Kidney (tissue), 22 donors: ENCODE data around the gene KRTAP8-1. TPM values are rescaled to one million over a fixed set of nuclear protein-coding genes. Genes with fewer than 3 reads are reported as not detected.

ENCODE experiments used
- DNase-seq, 5 donors: peaks; one replicate each; pipeline ENCODE4 v3.0.0-alpha.2; 2013 to 2020
- FAIRE-seq: peaks from 2 replicates; lab custom pipeline; 2012; peaks lifted over from hg19 to GRCh38; lab: Jason Lieb, UNC
- H3K27ac ChIP-seq, 2 donors: one replicate each; pipeline ENCODE4 v1.7.0; 2013; ENCODE audit warnings: low read depth in 2 of 2, low read length in 2 of 2, inconsistent platforms in 1 of 2
- H3K27me3 ChIP-seq: one replicate; pipeline ENCODE4 v1.7.1; 2013; ENCODE audit warnings: low read length, inconsistent platforms; ENCODE audit not compliant: control insufficient read depth, insufficient read depth
- H3K36me3 ChIP-seq, 3 donors: one replicate each; pipeline versions ENCODE4 v1.7.0 to v1.7.1; 2013; ENCODE audit warnings: low read length in 3 of 3, control low read depth in 1 of 3, inconsistent platforms in 1 of 3; ENCODE audit not compliant: insufficient read depth in 3 of 3, control insufficient read depth in 2 of 3
- H3K4me1 ChIP-seq, 3 donors: one replicate each; pipeline versions ENCODE4 v1.7.0 to v1.7.1; 2013; ENCODE audit warnings: low read length in 3 of 3, inconsistent platforms in 1 of 3, low read depth in 1 of 3; ENCODE audit not compliant: control insufficient read depth in 2 of 3, insufficient read depth in 2 of 3
- H3K4me3 ChIP-seq, 3 donors: one replicate each; pipeline versions ENCODE4 v1.7.0 to v1.8.1; 2013; ENCODE audit warnings: low read length in 3 of 3, control low read depth in 1 of 3, inconsistent platforms in 1 of 3
- H3K9ac ChIP-seq, 3 donors: one replicate each; pipeline versions ENCODE4 v1.7.0 to v1.7.1; 2013; ENCODE audit warnings: low read length in 3 of 3, control low read depth in 1 of 3, inconsistent platforms in 1 of 3
- H3K9me3 ChIP-seq, 3 donors: one replicate each; pipeline versions ENCODE4 v1.7.0 to v1.7.1; 2013; ENCODE audit warnings: low read length in 3 of 3, control low read depth in 1 of 3, inconsistent platforms in 1 of 3; ENCODE audit not compliant: control insufficient read depth in 2 of 3, insufficient read depth in 1 of 3
- intact Hi-C: fragments of 100-400 bp; cut with DNase I; formaldehyde crosslinking; loops from one replicate; pipeline ENCODE4 v1.11.1; 2022
- long read RNA-seq, 10 donors: library from polyadenylated mRNA in 1 of 10; unstranded in 1 of 10; transcript quantifications; one replicate each; pipeline ENCODE4 v2.0.0 and lab custom pipeline, GENCODE V29; 2021 to 2026
- polyA plus RNA-seq: library from polyadenylated mRNA; stranded (reverse); fragments of 350-450 nt; fragmentation: Illumina TruSeq; extraction: RNeasy Lipid Tissue Mini Kit (QIAGEN cat#74804); gene quantifications from one replicate; pipeline ENCODE4 v1.2.3, GENCODE V29; 2014; ENCODE audit warnings: low read depth, low replicate concordance; ENCODE audit not compliant: insufficient read depth
- total RNA-seq: library from RNA; stranded (reverse); fragmentation: NEBNext Ultra II Directional; extraction: Animal tissue kit (Norgen Biotek cat#: 25700); gene quantifications from one replicate; pipeline ENCODE4 v1.2.1, GENCODE V29; 2021
- TF ChIP-seq, protein P1 (sequence below): IDR thresholded peaks from 3 replicates; pipeline ENCODE4 v1.5.1; 2012; ENCODE audit warnings: mild to moderate bottlenecking, moderate library complexity, borderline replicate concordance; ENCODE audit not compliant: insufficient read depth; ENCODE audit errors: extremely low read depth
- donor health status: control.
- donor health status: control.
- donor health status: control.
- donor health status: control.
- donor health status: control.
- donor health status: DM: yes; HTN: yes; CAD: no.
- donor health status: Normal renal cell carcinoma (clear cell type).

Gene KRTAP8-1, protein sequence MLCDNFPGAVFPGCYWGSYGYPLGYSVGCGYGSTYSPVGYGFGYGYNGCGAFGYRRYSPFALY
- total RNA-seq (not detected), polyA plus RNA-seq (not detected)
- long read RNA-seq, donor 1, result 0 reads
- long read RNA-seq, donor 2, result 0 reads
- long read RNA-seq, donor 3, result 0 reads
- long read RNA-seq, donor 4, result 0 reads
- long read RNA-seq, donor 5, result 0 reads
- long read RNA-seq, donor 6, result 0 reads
- long read RNA-seq, donor 7, result 0 reads
- long read RNA-seq, donor 8, result 0 reads
- long read RNA-seq, donor 9, partial matches to known transcripts, result 0 of 1 reads
- long read RNA-seq, donor 9, other reads (novel, unspliced or antisense), result 0 of 1 reads
- long read RNA-seq, donor 10, result 0 reads

DNA sequence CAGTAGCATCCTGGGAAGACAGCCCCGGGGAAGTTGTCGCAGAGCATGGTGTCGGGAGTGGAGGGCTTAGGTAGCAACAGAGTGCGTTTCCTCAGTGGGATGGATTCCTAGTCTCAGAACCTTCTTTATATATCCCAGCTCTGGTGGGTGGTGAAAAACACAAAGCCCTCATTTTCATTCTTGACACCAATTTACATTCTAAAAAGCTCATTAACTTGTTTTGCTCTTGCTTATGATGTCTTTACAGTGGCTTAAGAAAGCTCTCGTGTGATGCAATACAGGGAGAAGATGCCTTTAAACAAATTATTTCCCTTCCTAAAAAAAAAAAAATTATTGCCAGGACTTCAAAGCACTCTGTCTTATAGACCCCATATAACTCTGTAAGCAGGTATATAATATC is at the start of gene KRTAP8-1:
Gene KRTAP8-1, minus strand, starts transcription at position 101 of the 400 bp plus-strand sequence. Its CDS starts 54 bp downstream, at position 47.
- TF ChIP-seq, protein P1, sequence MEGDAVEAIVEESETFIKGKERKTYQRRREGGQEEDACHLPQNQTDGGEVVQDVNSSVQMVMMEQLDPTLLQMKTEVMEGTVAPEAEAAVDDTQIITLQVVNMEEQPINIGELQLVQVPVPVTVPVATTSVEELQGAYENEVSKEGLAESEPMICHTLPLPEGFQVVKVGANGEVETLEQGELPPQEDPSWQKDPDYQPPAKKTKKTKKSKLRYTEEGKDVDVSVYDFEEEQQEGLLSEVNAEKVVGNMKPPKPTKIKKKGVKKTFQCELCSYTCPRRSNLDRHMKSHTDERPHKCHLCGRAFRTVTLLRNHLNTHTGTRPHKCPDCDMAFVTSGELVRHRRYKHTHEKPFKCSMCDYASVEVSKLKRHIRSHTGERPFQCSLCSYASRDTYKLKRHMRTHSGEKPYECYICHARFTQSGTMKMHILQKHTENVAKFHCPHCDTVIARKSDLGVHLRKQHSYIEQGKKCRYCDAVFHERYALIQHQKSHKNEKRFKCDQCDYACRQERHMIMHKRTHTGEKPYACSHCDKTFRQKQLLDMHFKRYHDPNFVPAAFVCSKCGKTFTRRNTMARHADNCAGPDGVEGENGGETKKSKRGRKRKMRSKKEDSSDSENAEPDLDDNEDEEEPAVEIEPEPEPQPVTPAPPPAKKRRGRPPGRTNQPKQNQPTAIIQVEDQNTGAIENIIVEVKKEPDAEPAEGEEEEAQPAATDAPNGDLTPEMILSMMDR, result no peak
- FAIRE-seq, result no peak
- H3K4me3 ChIP-seq, result no peak within 1 kb of the TSS
- no peaks in the 10 kb centered on the region for H3K4me1 ChIP-seq
- intact Hi-C loops, result no loop called here
- H3K27me3 ChIP-seq, result no peaks in the 10 kb centered on the region
- no peaks in the 10 kb centered on the region for H3K9me3 ChIP-seq
- no peak within 1 kb of the TSS for H3K9ac ChIP-seq
- no peak for DNase-seq
- no peaks in the 10 kb centered on the region for H3K36me3 ChIP-seq
- H3K27ac ChIP-seq, result no peak within 1 kb of the TSS

DNA sequence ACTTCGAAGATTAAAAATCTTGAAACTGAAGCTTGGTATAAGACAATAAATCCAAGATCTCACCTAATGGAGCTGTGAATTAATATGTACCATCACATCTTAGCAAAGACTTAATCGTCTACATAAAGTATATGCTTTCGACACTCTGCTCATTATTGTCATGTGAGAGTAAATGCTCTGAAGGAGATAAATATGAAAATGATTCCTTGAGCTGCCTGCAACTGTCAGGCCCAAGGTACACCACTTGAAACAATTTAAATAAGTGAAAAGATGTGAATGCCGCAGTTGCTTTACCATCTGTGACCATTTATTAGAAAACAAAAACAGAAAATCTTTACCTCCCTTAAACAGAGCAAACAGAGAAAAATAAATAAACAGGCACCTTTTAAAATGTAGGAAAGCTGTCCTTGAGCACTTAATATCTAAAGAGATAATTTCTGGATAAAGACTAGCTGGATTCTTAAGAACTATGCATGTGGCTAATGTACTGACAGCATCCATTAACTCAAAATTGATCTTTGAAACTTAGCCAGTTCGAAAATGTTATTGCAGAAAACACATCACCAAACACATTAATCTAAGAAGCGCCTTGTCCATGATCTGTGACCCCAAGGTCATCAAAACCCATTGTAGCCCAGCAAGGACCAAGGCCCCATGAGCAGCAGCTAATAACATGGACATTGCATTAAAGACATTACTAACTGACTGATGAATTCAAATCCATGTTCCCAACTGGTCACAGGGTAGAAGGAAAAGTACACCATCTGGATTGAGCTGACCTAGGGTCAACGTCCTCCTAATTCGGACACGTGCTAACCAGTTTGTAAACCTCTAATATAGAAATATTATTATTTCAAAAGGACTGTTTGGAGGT is 34.8 kb upstream of the KRTAP8-1 start:
- Histone ChIP-seq H3K27ac (no peak overlapping the region), H3K9ac (no peak overlapping the region), H3K4me3 (no peak overlapping the region), H3K4me1 (no peaks in the 10 kb centered on the region), H3K9me3 (no peaks in the 10 kb centered on the region), H3K36me3 (no peaks in the 10 kb centered on the region), H3K27me3 (no peaks in the 10 kb centered on the region)
- TF ChIP-seq, protein P1, result no peak
- intact Hi-C loops, result no loop called here
- DNase-seq (no peak), FAIRE-seq (no peak)

DNA sequence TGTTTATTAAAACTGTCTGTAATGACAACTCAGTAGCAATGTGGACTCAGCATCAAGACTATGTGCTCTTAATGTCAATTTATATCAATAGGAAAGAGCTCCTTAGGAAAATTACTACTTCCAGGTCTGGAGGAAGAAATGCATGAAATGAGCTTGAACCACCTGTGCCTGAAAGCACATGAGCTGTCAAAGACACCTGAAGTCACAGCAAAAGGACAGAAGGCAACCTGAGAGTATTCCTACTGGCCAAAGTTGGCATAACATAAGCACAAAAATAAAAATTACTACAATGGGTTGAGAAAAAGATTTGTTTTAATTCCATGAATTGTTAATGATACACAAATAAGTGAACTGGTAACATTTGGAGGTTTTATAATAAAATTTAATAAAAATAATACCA is 29.9 kb upstream of the KRTAP8-1 start:
- DNase-seq (no peak), FAIRE-seq (no peak)
- Histone ChIP-seq H3K27ac (no peak overlapping the region), H3K4me3 (no peak overlapping the region), H3K36me3 (no peaks in the 10 kb centered on the region), H3K4me1 (no peaks in the 10 kb centered on the region), H3K9ac (no peak overlapping the region), H3K27me3 (no peaks in the 10 kb centered on the region), H3K9me3 (no peaks in the 10 kb centered on the region)
- TF ChIP-seq, protein P1, result no peak
- intact Hi-C loops, result no loop called here
